Hepatic stellate cell (primary cell): ENCODE data around the gene SNAP29.
"Not testable (repeated sequence)": the region's sequence is repeated elsewhere in the genome, so short reads cannot be mapped to it uniquely, and the experiment has no call there.

ENCODE experiments used
- DNase-seq: peaks from one replicate; pipeline ENCODE4 v3.0.0; 2011; ENCODE audit warnings: low spot score

The SNAP29 gene

GRCh38 chr22:20901093-20902033 lies 42.6 kb downstream of the SNAP29 start:
- not testable (repeated sequence) for DNase-seq

- no peak for DNase-seq
Observed at GRCh38 chr22:20903093-20903492, 44.3 kb downstream of the SNAP29 start.

- peak; percentile 78 for DNase-seq
Observed at GRCh38 chr22:20904008-20904979, 45.5 kb downstream of the SNAP29 start.

- DNase-seq: no peak
Observed at GRCh38 chr22:20904980-20905355, 46.2 kb downstream of the SNAP29 start.

GRCh38 chr22:20905415-20906386 lies 46.9 kb downstream of the SNAP29 start:
- DNase-seq: no peak

GRCh38 chr22:20906387-20906767 lies 47.6 kb downstream of the SNAP29 start:
- no peak for DNase-seq

GRCh38 chr22:20908717-20909116 lies 49.9 kb downstream of the SNAP29 start:
- DNase-seq: not testable (repeated sequence)

GRCh38 chr22:20909543-20910303 lies 50.9 kb downstream of the SNAP29 start:
- DNase-seq: no peak

- no peak for DNase-seq
Observed at GRCh38 chr22:20912494-20912893, 53.7 kb downstream of the SNAP29 start.

- peak; percentile 99 for DNase-seq
Observed at GRCh38 chr22:20916916-20917810, 58.4 kb downstream of the SNAP29 start, which contains the start of gene CRKL. Gene CRKL (plus strand): TSS chr22:20917407. CDS start chr22:20917935, 528 bp downstream.

- DNase-seq: no peak
Observed at GRCh38 chr22:20918663-20919218, 59.9 kb downstream of the SNAP29 start.

- DNase-seq: no peak
Observed at GRCh38 chr22:20919718-20920117, 60.9 kb downstream of the SNAP29 start.

- DNase-seq: no peak
Observed at GRCh38 chr22:20920881-20921203, 62.0 kb downstream of the SNAP29 start.

- DNase-seq: no peak
Observed at GRCh38 chr22:20922141-20922751, 63.4 kb downstream of the SNAP29 start.

- no peak for DNase-seq
Observed at GRCh38 chr22:20926243-20926642, 67.4 kb downstream of the SNAP29 start.

- DNase-seq: no peak
Observed at GRCh38 chr22:20927940-20928572, 69.2 kb downstream of the SNAP29 start.

GRCh38 chr22:20928573-20928967 lies 69.8 kb downstream of the SNAP29 start:
- no peak for DNase-seq

- no peak for DNase-seq
Observed at GRCh38 chr22:20930004-20930403, 71.2 kb downstream of the SNAP29 start.
